Panc1 (cell line): ENCODE data around the gene PNPO.

Source experiments
- CTCF ChIP-seq: fragments of 450-650 bp; IDR thresholded peaks from 2 replicates; pipeline ENCODE4 v1.5.1; 2017; ENCODE audit warnings: mild to moderate bottlenecking
- SIN3A ChIP-seq: IDR thresholded peaks from 2 replicates; pipeline ENCODE4 v1.6.1; 2012; ENCODE audit warnings: low read depth, mild to moderate bottlenecking, low read length, moderate library complexity, borderline replicate concordance; ENCODE audit not compliant: insufficient read depth
- TCF7L2 ChIP-seq: IDR thresholded peaks from 2 replicates; pipeline ENCODE4 v1.6.1; 2011; ENCODE audit warnings: mild to moderate bottlenecking, low read depth, low read length, inconsistent platforms

- TF ChIP-seq CTCF (no peak), TCF7L2 (no peak), SIN3A (no peak)
Observed at GRCh38 chr17:47942568-47942967, 1.2 kb downstream of the PNPO start.
